HepG2 (cell line): Measurements from ENCODE around the gene JAG1. TPM values are rescaled to one million over a fixed set of nuclear protein-coding genes. Genes with fewer than 3 reads are reported as not detected.

ENCODE experiments used
- CEBPG ChIP-seq: IDR thresholded peaks from 2 replicates; pipeline ENCODE4 v1.6.1; 2016
- CTCF ChIP-seq: sonication (generic); formaldehyde crosslinking; IDR thresholded peaks from 2 replicates; pipeline ENCODE4 v1.5.0; 2020; ENCODE audit warnings: mild to moderate bottlenecking, missing genetic modification reagents, moderate library complexity
- ESRRA ChIP-seq: sonication (generic); formaldehyde crosslinking; IDR thresholded peaks from 2 replicates; pipeline ENCODE4 v1.5.1; 2020; ENCODE audit warnings: mild to moderate bottlenecking, low read depth, missing genetic modification reagents
- HHEX ChIP-seq: IDR thresholded peaks from 2 replicates; pipeline ENCODE4 v1.6.1; 2016; ENCODE audit warnings: control low read depth
- HNRNPUL1 ChIP-seq: fragments of 200-400 bp; formaldehyde crosslinking; IDR thresholded peaks from 2 replicates; pipeline ENCODE4 v1.6.1; 2017; ENCODE audit warnings: low read depth, mild to moderate bottlenecking, low read length, moderate library complexity
- ISX ChIP-seq: sonication (generic); formaldehyde crosslinking; conservative IDR thresholded peaks from 2 replicates; pipeline ENCODE4 v1.5.0; 2020; ENCODE audit warnings: missing genetic modification reagents
- LCORL ChIP-seq, 2 experiments: fragments of 450-650 bp in 1 of 2; sonication (generic) in 1 of 2; formaldehyde crosslinking in 1 of 2; IDR thresholded peaks; 2 replicates each; pipeline versions ENCODE4 v1.5.0 to v1.6.1; 2017 to 2020; ENCODE audit warnings: antibody characterized with exemption in 1 of 2, missing genetic modification reagents in 1 of 2
- MTF1 ChIP-seq: sonication (generic); formaldehyde crosslinking; IDR thresholded peaks from 2 replicates; pipeline ENCODE4 v1.5.0; 2020; ENCODE audit warnings: missing genetic modification reagents
- PAXIP1 ChIP-seq: sonication (generic); formaldehyde crosslinking; conservative IDR thresholded peaks from 2 replicates; pipeline ENCODE4 v1.4.0; 2020; ENCODE audit warnings: mild to moderate bottlenecking, missing genetic modification reagents, moderate library complexity
- PCBP1 ChIP-seq: fragments of 200-400 bp; formaldehyde crosslinking; IDR thresholded peaks from 2 replicates; pipeline ENCODE4 v1.6.1; 2017; ENCODE audit warnings: mild to moderate bottlenecking, low read depth, low read length, borderline replicate concordance
- PRDM10 ChIP-seq: sonication (generic); formaldehyde crosslinking; IDR thresholded peaks from 2 replicates; pipeline ENCODE4 v1.4.0; 2020; ENCODE audit warnings: low read depth, missing genetic modification reagents
- RELA ChIP-seq: sonication (generic); formaldehyde crosslinking; IDR thresholded peaks from 2 replicates; pipeline ENCODE4 v1.4.0; 2020; ENCODE audit warnings: missing genetic modification reagents
- SOX13 ChIP-seq, 3 experiments: fragments of 450-650 bp in 1 of 3; sonication (generic) in 1 of 3; formaldehyde crosslinking in 1 of 3; IDR thresholded peaks in 2 of 3; conservative IDR thresholded peaks in 1 of 3; 2 replicates each; pipeline versions ENCODE4 v1.5.0 to v1.6.1; 2016 to 2020; ENCODE audit warnings: antibody characterized with exemption in 1 of 3, mild to moderate bottlenecking in 1 of 3, missing compliant biosample characterization in 1 of 3, missing genetic modification reagents in 1 of 3, moderate library complexity in 1 of 3
- ZNF121 ChIP-seq: sonication (generic); formaldehyde crosslinking; IDR thresholded peaks from 2 replicates; pipeline ENCODE4 v1.5.0; 2020; ENCODE audit warnings: mild to moderate bottlenecking, missing genetic modification reagents
- ZNF207 ChIP-seq: fragments of 450-650 bp; IDR thresholded peaks from 2 replicates; pipeline ENCODE4 v1.6.1; 2016; ENCODE audit warnings: antibody characterized with exemption, borderline replicate concordance
- ZNF589 ChIP-seq: sonication (generic); formaldehyde crosslinking; conservative IDR thresholded peaks from 2 replicates; pipeline ENCODE4 v1.8.0; 2022; ENCODE audit warnings: mild to moderate bottlenecking, moderate library complexity, missing genetic modification reagents
- ZNF691 ChIP-seq: sonication (generic); formaldehyde crosslinking; IDR thresholded peaks from 2 replicates; pipeline ENCODE4 v1.4.0; 2020; ENCODE audit warnings: missing genetic modification reagents, low read depth, mild to moderate bottlenecking, borderline replicate concordance
- ZNF724P ChIP-seq: sonication (generic); formaldehyde crosslinking; IDR thresholded peaks from 2 replicates; pipeline ENCODE4 v1.8.0; 2022; ENCODE audit warnings: missing genetic modification reagents, borderline replicate concordance
- polyA plus RNA-seq, 8 experiments: library from polyadenylated mRNA; depleted of rRNA in 3 of 8; stranded (reverse) in 7 of 8; unstranded in 1 of 8; fragments of >200 nt; fragmentation: Illumina TruSeq in 4 of 8; extraction: Trizol in 4 of 8; gene quantifications; 2 replicates each; pipeline versions ENCODE4 v1.2.1 to v1.2.3, GENCODE V29; 2011 to 2016; ENCODE audit warnings: low read depth in 4 of 8, missing spikeins in 1 of 8, mixed read lengths in 1 of 8; ENCODE audit not compliant: insufficient read depth in 1 of 8
- total RNA-seq, 5 experiments: library from RNA; depleted of rRNA; stranded (reverse); fragments of >200 nt; fragmentation: Illumina TruSeq; extraction: Trizol; gene quantifications; 2 replicates each; pipeline ENCODE4 v1.2.3, GENCODE V29; 2016; ENCODE audit warnings: low read depth in 1 of 5

Gene JAG1
- total and polyA plus RNA-seq, 2 of the 13 experiments (the other 11 are each of a cell fraction or from before 2014, with no cell fraction given) = 47.1 to 56.3 TPM

GRCh38 chr20:10671221-10671918 is 2.4 kb downstream of the JAG1 start (continued):
- no peak; the same call in 1 of the 2 replicates for TF ChIP-seq PAXIP1 (CRISPR knock-in tag)
- peak; percentile 36; the same call in 1 of the 2 replicates for TF ChIP-seq SOX13 (IDR thresholded peaks at IDR 0.05)
- TF ChIP-seq SOX13 (CRISPR knock-in tag; conservative IDR thresholded peaks at IDR 0.05 in 1 of 2, IDR thresholded peaks at IDR 0.05 in 1 of 2) = no peak; a peak in 1 of 4 replicates
- TF ChIP-seq ZNF691 (CRISPR knock-in tag) = peak; percentile 85; the same call in 1 of the 2 replicates
- no peak for TF ChIP-seq HHEX (CRISPR knock-in tag)
- no peak for TF ChIP-seq PRDM10 (CRISPR knock-in tag)
- TF ChIP-seq ZNF589 (CRISPR knock-in tag) = no peak
- 0 out of 2 replicates have a peak, but pooled peaks have one; percentile 35 for TF ChIP-seq LCORL (IDR thresholded peaks at IDR 0.05)
- TF ChIP-seq LCORL (CRISPR knock-in tag; IDR thresholded peaks at IDR 0.05) = peak; percentile 66
- no peak for TF ChIP-seq HNRNPUL1
- no peak for TF ChIP-seq ISX (CRISPR knock-in tag)
- TF ChIP-seq CTCF (CRISPR knock-in tag) = peak; percentile 80
- no peak for TF ChIP-seq ZNF207
- TF ChIP-seq ZNF121 (CRISPR knock-in tag) = peak; percentile 54; the same call in 1 of the 2 replicates
- TF ChIP-seq RELA (CRISPR knock-in tag) = peak; percentile 31; the same call in 1 of the 2 replicates
- no peak for TF ChIP-seq ESRRA (CRISPR knock-in tag)
- TF ChIP-seq MTF1 = no peak
- TF ChIP-seq ZNF724P = peak; percentile 83; the same call in 1 of the 2 replicates
- peak; percentile 60 for TF ChIP-seq CEBPG (CRISPR knock-in tag)
- no peak for TF ChIP-seq PCBP1
